ENCODE data around the gene ST7. TPM values are rescaled to one million over a fixed set of nuclear protein-coding genes. Genes with fewer than 3 reads are reported as not detected.

The ST7 gene
- total and polyA plus RNA-seq, 2 experiments from 2014 or later: 9.9 to 18.3 TPM

DNA sequence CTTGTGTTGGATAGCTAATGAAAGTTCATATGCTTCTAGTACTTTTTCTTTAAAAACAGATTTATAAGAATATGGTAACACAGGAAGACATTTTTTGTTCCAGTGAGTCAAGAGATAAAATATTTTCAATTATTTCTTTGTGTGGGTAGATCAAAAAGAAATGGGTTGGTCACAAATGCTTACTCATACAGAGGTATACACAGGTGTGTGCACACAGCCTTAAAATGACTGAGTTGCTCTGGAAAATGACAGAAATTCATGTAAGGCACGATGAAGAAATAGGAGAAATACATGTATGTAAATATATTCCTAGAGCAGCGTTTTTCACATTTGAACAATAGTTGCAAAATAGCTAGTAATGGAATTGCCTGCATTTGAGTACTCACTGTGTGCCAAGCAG, 66.0 kb downstream of the ST7 start (continued):
- TF ChIP-seq ZNF462 (CRISPR knock-in tag; IDR thresholded peaks at IDR 0.05): no peak
- no peak for TF ChIP-seq STAT1 (IDR thresholded peaks at IDR 0.05; ENCODE audit: unreplicated experiment)
- TF ChIP-seq NANOG (IDR thresholded peaks at IDR 0.05; ENCODE audit: borderline replicate concordance): no peak
- TF ChIP-seq, protein P1, sequence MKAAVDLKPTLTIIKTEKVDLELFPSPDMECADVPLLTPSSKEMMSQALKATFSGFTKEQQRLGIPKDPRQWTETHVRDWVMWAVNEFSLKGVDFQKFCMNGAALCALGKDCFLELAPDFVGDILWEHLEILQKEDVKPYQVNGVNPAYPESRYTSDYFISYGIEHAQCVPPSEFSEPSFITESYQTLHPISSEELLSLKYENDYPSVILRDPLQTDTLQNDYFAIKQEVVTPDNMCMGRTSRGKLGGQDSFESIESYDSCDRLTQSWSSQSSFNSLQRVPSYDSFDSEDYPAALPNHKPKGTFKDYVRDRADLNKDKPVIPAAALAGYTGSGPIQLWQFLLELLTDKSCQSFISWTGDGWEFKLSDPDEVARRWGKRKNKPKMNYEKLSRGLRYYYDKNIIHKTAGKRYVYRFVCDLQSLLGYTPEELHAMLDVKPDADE (IDR thresholded peaks at IDR 0.05): no peak

DNA sequence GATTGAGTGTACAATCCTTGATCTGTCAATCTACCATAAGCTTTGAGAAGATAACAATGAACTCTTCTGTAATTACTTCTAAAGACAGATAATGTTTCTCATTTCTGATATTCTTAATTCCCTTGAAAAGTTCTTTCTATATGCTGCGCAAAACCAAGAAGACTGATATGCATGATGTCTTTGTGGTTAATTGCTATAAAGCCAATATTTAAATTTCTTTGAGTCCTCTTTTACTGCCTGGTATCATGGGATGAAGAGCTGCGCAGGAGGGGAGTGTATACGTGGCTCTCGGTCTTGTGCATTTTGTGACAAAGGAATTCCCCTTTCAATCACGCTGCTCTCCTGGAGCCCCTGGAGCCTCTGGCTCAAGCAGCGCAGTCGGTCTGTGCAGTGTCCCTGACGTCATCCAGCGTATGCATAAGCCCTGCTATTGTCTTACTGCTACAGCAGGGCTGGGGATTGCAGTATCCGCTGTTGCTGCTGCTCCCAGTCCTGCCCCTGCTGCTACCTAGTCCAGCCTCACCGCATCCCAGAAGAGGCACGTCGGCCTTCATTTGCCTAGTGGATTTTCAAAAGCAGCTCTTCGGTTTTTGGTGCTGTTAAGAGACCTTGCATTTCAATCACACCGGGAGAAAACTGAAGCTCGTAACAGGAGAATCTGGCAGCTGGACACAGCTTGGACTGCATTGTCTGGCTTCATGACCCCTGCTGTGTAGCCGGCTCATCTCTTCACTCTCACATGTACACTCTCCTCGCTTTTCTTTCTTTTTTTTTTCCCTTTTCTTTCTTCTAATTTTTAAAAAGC, 66.7 kb downstream of the ST7 start:
- no peak overlapping the region for H3K27ac Mint-ChIP-seq
- Histone ChIP-seq H3K36me3 (ENCODE audit: insufficient read depth) (no peaks in the 10 kb centered on the region), H3K4me2 (peak overlapping the region; percentile 19; the same call in 1 of the 2 replicates), H3K4me3 (no peak overlapping the region), H3K27me3 (ENCODE audit: insufficient read depth) (no peaks in the 10 kb centered on the region), H3K4me1 (ENCODE audit: insufficient read depth) (peaks cover 10% of the 10 kb centered on the region), H2AFZ (peak overlapping the region; percentile 4; the same call in 1 of the 2 replicates), H3K79me2 (replicated peaks; ENCODE audit: insufficient read depth) (no peaks in the 10 kb centered on the region; the same call in 1 of the 2 replicates), H4K20me1 (replicated peaks; ENCODE audit: insufficient read depth) (no peaks in the 10 kb centered on the region), H3K9me2 (ENCODE audit: insufficient read depth) (no peaks in the 10 kb centered on the region), H3F3A (replicated peaks; ENCODE audit: low read depth) (no peaks in the 10 kb centered on the region), H3K27ac (ENCODE audit: low read depth) (0 out of 2 replicates have a peak overlapping the region, but pooled peaks have one; percentile 48)
- peak; percentile 95 for ATAC-seq
- H3K9me3 Mint-ChIP-seq: no peaks in the 10 kb centered on the region
- no peaks in the 10 kb centered on the region for H3K27me3 Mint-ChIP-seq (ENCODE audit: insufficient read depth, low read depth, poor library complexity)
- peak; percentile 65 for DNase-seq (ENCODE audit: low spot score)
- no peaks in the 10 kb centered on the region for H3K36me3 Mint-ChIP-seq (ENCODE audit: low read depth)
- no peak overlapping the region for H3K4me3 Mint-ChIP-seq
- H3K4me1 Mint-ChIP-seq: peaks cover 3% of the 10 kb centered on the region; the same call in 2 of the 3 replicates
- TF ChIP-seq POLR2AphosphoS5 (IDR thresholded peaks at IDR 0.05; ENCODE audit: low read depth) (no peak), ZNF462 (CRISPR knock-in tag; IDR thresholded peaks at IDR 0.05) (no peak), STAT1 (IDR thresholded peaks at IDR 0.05; ENCODE audit: unreplicated experiment) (no peak), CREB1 (CRISPR knock-in tag; IDR thresholded peaks at IDR 0.05; ENCODE audit: low read depth) (peak; percentile 81), EZH2 (IDR thresholded peaks at IDR 0.05; ENCODE audit: low read depth, unreplicated experiment) (no peak)
